CD4-positive, alpha-beta T cell (primary cell): Measurements from ENCODE around the gene FRS3. TPM values are rescaled to one million over a fixed set of nuclear protein-coding genes. Genes with fewer than 3 reads are reported as not detected.

ENCODE experiments used
- ATAC-seq: fragments of 200-7000 bp; cut with Tn5 transposase; one replicate; pipeline ENCODE4 v1.10.0; 2022; ENCODE audit warnings: mild to moderate bottlenecking; ENCODE audit not compliant: poor library complexity
- CTCF ChIA-PET: fragments of 350-600 bp; sonication (Branson Sonifier 250); formaldehyde crosslinking; loops from one replicate; lab custom pipeline; 2021; ENCODE audit warnings: antibody characterized with exemption, inconsistent platforms; lab: Charles Lee
- POLR2A ChIA-PET: fragments of 350-600 bp; sonication (Branson Sonifier 250); formaldehyde crosslinking; loops from one replicate; lab custom pipeline; 2021; ENCODE audit warnings: antibody characterized with exemption, inconsistent platforms; lab: Charles Lee
- DNase-seq, 14 experiments: peaks; one replicate each; pipeline ENCODE4 v3.0.0-alpha.2; 2013 to 2020; ENCODE audit warnings: mixed read lengths in 2 of 14
- H3K27ac ChIP-seq, 2 donors: one replicate each; pipeline versions ENCODE4 v1.5.1 to v1.7.0; 2013; ENCODE audit warnings: low read length in 2 of 2, low read depth in 1 of 2, mild to moderate bottlenecking in 1 of 2
- H3K27me3 ChIP-seq, 2 experiments: 1 replicate in 1 of 2; 2 replicates in 1 of 2; pipeline versions ENCODE4 v1.6.1 to v1.7.0; 2013; ENCODE audit warnings: low read length in 2 of 2, control low read depth in 1 of 2, mild to moderate bottlenecking in 1 of 2, moderate library complexity in 1 of 2; ENCODE audit not compliant: insufficient read depth in 2 of 2, control insufficient read depth in 1 of 2
- H3K36me3 ChIP-seq: one replicate; pipeline ENCODE4 v1.6.1; 2013; ENCODE audit warnings: low read length, control low read depth; ENCODE audit not compliant: insufficient read depth
- H3K4me1 ChIP-seq: one replicate; pipeline ENCODE4 v1.6.1; 2013; ENCODE audit warnings: low read length, control low read depth; ENCODE audit not compliant: insufficient read depth
- H3K4me3 ChIP-seq: one replicate; pipeline ENCODE4 v1.5.1; 2013; ENCODE audit warnings: mild to moderate bottlenecking, low read length, moderate library complexity
- H3K9me3 ChIP-seq, 2 experiments: 1 replicate in 1 of 2; 2 replicates in 1 of 2; pipeline versions ENCODE4 v1.6.1 to v1.7.0; 2013; ENCODE audit warnings: low read length in 2 of 2, mild to moderate bottlenecking in 2 of 2, control low read depth in 1 of 2, moderate library complexity in 1 of 2; ENCODE audit not compliant: control insufficient read depth in 1 of 2, insufficient read depth in 1 of 2
- H3K27ac Mint-ChIP-seq: one replicate; pipeline ENCODE4 v1.8.0; 2020; ENCODE audit warnings: mixed read lengths
- H3K27me3 Mint-ChIP-seq: one replicate; pipeline ENCODE4 v1.8.0; 2021; ENCODE audit warnings: mixed read lengths
- H3K36me3 Mint-ChIP-seq: one replicate; pipeline ENCODE4 v1.8.0; 2021; ENCODE audit warnings: low read depth, mixed read lengths
- H3K4me1 Mint-ChIP-seq: one replicate; pipeline ENCODE4 v1.8.0; 2021; ENCODE audit warnings: low read depth, mixed read lengths
- H3K4me3 Mint-ChIP-seq: one replicate; pipeline ENCODE4 v1.8.0; 2020; ENCODE audit warnings: mild to moderate bottlenecking, mixed read lengths
- H3K9me3 Mint-ChIP-seq: one replicate; pipeline ENCODE4 v1.8.0; 2020; ENCODE audit warnings: mixed read lengths
- intact Hi-C, 2 experiments: fragments of 100-400 bp; cut with DNase I in 1 of 2; cut with micrococcal nuclease in 1 of 2; formaldehyde crosslinking; loops; one replicate each; pipeline versions ENCODE4 v1.15.1 to v1.9.0; 2023 to 2025; cut with DNase I, micrococcal nuclease
- total RNA-seq, 174 experiments: library from RNA in 2 of 174; stranded (reverse) in 2 of 174; gene quantifications; one replicate each; pipeline ENCODE4 v1.2.3 and lab custom pipeline; 2021 to 2026
- TF ChIP-seq, protein P1 (sequence below): fragments of 200-600 bp; IDR thresholded peaks from one replicate; pipeline ENCODE4 v1.8.0; 2022; ENCODE audit warnings: antibody characterized with exemption, mild to moderate bottlenecking

The FRS3 gene
- total RNA-seq, 2 experiments from 2014 or later: 4.6 to 5.4 TPM

DNA sequence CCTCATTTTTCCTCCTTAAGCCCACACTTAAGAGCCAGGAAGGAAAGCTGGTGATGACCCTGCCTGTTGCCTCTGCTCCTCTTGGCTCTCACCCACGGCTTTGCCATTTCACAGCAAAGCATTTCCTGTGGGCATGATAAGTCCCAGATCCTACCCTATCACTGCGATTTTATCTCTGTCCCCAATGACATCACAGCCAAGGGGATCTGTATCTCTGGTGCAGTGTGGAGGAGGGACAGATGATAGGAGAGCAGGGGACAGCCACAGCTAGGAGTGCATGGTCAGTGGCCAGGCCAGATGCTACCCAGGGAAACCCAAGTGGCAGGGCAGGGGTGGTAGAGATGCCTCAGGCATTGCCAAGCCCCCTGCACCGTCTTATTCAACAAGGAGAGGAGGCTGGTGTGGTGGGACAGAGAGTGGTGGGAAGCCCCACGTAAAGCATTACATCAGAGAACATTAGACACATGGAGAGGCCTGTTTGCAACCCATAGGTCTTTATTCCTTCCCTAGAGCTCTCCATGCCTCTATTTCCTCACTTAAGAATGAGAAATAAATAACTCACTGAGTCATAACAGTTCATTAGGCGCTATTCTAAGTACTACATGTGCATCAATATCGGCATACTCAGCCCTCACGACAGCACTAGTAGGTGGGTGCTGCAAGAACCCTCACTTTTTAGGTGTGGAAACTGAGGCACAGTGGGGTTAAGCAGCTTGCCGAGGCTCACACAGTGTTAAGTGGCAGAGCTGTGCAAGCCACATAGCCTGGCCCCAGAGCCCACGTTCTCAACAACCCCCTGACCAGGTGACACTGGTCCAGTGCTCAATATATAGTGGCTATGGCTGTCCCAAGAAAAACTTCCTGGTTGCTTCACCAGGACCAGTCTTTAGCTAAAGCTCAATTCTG, 48.9 kb downstream of the FRS3 start:
- H3K27me3 Mint-ChIP-seq: no peaks in the 10 kb centered on the region
- no peak overlapping the region for H3K4me3 ChIP-seq

DNA sequence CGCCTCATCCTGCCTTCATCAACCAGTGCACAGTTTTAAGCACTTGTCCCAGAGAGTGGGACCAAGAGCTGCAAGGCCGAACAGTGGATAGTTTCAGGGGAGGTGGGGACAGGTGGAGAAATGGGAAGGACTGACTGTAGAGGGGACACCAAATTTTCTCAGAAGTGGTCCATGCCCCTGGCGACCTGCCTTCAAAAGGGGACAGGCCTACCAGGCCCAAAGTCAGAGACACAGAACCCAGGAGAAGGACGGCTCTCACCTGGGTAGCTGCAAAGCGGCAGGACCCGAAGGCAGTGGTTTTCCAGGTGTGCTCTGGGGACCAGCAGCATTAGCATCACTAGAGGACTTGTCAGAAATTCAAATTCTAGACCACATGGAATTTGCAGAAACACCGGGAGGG, 50.1 kb downstream of the FRS3 start:
- TF ChIP-seq, protein P1, sequence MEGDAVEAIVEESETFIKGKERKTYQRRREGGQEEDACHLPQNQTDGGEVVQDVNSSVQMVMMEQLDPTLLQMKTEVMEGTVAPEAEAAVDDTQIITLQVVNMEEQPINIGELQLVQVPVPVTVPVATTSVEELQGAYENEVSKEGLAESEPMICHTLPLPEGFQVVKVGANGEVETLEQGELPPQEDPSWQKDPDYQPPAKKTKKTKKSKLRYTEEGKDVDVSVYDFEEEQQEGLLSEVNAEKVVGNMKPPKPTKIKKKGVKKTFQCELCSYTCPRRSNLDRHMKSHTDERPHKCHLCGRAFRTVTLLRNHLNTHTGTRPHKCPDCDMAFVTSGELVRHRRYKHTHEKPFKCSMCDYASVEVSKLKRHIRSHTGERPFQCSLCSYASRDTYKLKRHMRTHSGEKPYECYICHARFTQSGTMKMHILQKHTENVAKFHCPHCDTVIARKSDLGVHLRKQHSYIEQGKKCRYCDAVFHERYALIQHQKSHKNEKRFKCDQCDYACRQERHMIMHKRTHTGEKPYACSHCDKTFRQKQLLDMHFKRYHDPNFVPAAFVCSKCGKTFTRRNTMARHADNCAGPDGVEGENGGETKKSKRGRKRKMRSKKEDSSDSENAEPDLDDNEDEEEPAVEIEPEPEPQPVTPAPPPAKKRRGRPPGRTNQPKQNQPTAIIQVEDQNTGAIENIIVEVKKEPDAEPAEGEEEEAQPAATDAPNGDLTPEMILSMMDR: no peak
- intact Hi-C loops: loop anchor here in 1 of 2 experiments (2.0 to 10.0 kb wide), 4 partner anchors 23 to 1515 kb away; partner anchors contain the start of genes NFYA, OARD1 and TTBK1
- DNase-seq (no peak), ATAC-seq (no peak)
- CTCF ChIA-PET: no interaction called here
- H3K4me1 Mint-ChIP-seq: peaks cover 50% of the 10 kb centered on the region
- H3K36me3 ChIP-seq: no peaks in the 10 kb centered on the region
- no peak overlapping the region for H3K27ac ChIP-seq
- H3K4me3 ChIP-seq: no peak overlapping the region
- no peaks in the 10 kb centered on the region for H3K27me3 Mint-ChIP-seq
- H3K36me3 Mint-ChIP-seq: no peaks in the 10 kb centered on the region
- H3K27ac Mint-ChIP-seq: no peak overlapping the region
- no peaks in the 10 kb centered on the region for H3K9me3 ChIP-seq
- POLR2A ChIA-PET: no interaction called here
- peaks cover 80% of the 10 kb centered on the region for H3K4me1 ChIP-seq
- H3K9me3 Mint-ChIP-seq: no peaks in the 10 kb centered on the region
- no peak overlapping the region for H3K4me3 Mint-ChIP-seq
- H3K27me3 ChIP-seq: no peaks in the 10 kb centered on the region

More for the DNA sequence above, 48.9 kb downstream of the FRS3 start:
- Mint-ChIP-seq H3K27ac (peak overlapping the region; percentile 64), H3K9me3 (no peaks in the 10 kb centered on the region), H3K4me1 (peaks cover 55% of the 10 kb centered on the region), H3K4me3 (peak overlapping the region; percentile 31), H3K36me3 (no peaks in the 10 kb centered on the region)
- intact Hi-C loops: loop anchor here in 1 of 2 experiments (2.0 to 10.0 kb wide), 4 partner anchors 24 to 1514 kb away; partner anchors contain the start of genes NFYA, OARD1 and TTBK1
- Histone ChIP-seq H3K36me3 (no peaks in the 10 kb centered on the region), H3K27ac (no peak overlapping the region), H3K4me1 (peaks cover 79% of the 10 kb centered on the region), H3K9me3 (no peaks in the 10 kb centered on the region), H3K27me3 (no peaks in the 10 kb centered on the region)
- TF ChIP-seq, protein P1: no peak
- CTCF ChIA-PET: interaction anchor here (4.9 kb wide), 1 partner anchor 56 kb away, joined by 38 read pairs; the partner anchor contains the start of gene TOMM6
- DNase-seq: peak in 1 of 14 experiments; percentile 38
- no peak for ATAC-seq
- POLR2A ChIA-PET: no interaction called here

DNA sequence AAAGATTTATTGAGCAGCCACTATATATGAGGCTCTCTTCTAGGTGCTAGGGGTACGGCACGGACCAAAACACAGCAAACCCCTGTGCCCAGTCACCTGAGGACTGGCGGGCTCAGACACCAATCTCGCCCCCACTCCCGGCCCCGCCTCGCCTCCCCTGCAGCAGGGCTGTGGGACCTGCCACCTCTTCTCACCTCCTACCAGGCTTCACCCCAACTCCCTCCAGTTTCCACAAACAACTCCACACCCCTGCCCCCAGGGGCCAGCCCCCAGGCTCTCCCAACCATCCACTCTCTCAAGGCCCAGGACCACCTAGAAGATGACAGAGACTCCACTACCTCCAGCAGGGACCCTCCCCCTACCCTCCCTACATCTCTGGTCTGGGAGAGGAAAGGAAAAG, 50.7 kb downstream of the FRS3 start:
- no peaks in the 10 kb centered on the region for H3K9me3 ChIP-seq
- H3K36me3 ChIP-seq: peaks cover 1% of the 10 kb centered on the region
- no peak overlapping the region for H3K4me3 Mint-ChIP-seq
- no peak overlapping the region for H3K27ac Mint-ChIP-seq
- no peak overlapping the region for H3K4me3 ChIP-seq
- CTCF ChIA-PET: no interaction called here
- DNase-seq (no peak), ATAC-seq (no peak)
- H3K4me1 Mint-ChIP-seq: peaks cover 50% of the 10 kb centered on the region
- no peak overlapping the region for H3K27ac ChIP-seq
- H3K4me1 ChIP-seq: peaks cover 86% of the 10 kb centered on the region
- H3K27me3 ChIP-seq: no peaks in the 10 kb centered on the region
- TF ChIP-seq, protein P1: no peak
- no peaks in the 10 kb centered on the region for H3K9me3 Mint-ChIP-seq
- intact Hi-C loops: no loop called here
- no peaks in the 10 kb centered on the region for H3K36me3 Mint-ChIP-seq
- POLR2A ChIA-PET: no interaction called here
- H3K27me3 Mint-ChIP-seq: no peaks in the 10 kb centered on the region
